SU-DHL-6 (cell line): Measurements from ENCODE around the gene JPH4.

Experiments used
- CTCF ChIP-seq: fragments of 200-600 bp; sonication (generic); IDR thresholded peaks from one replicate; pipeline ENCODE4 v1.5.1; 2017; ENCODE audit warnings: antibody characterized with exemption, mild to moderate bottlenecking, low read length, moderate library complexity; ENCODE audit not compliant: insufficient read depth, poor library complexity, severe bottlenecking
- EZH2phosphoT487 ChIP-seq: fragments of 200-600 bp; sonication (generic), shearing (Covaris generic); conservative IDR thresholded peaks from 2 replicates; pipeline ENCODE4 v1.6.1; 2018; ENCODE audit warnings: mild to moderate bottlenecking, antibody characterized with exemption, low read length, moderate library complexity, mixed read lengths

GRCh38 chr14:23601424-23601823 is 22.8 kb upstream of the JPH4 start:
- TF ChIP-seq CTCF (no peak), EZH2phosphoT487 (no peak)
